Neural cell (in vitro differentiated cells): ENCODE data around the gene SVEP1. TPM values are rescaled to one million over a fixed set of nuclear protein-coding genes. Genes with fewer than 3 reads are reported as not detected.

Experiments used
- H2AFZ ChIP-seq: fragments of 200-600, 300-800 bp; sonication (generic), shearing (Covaris generic); 2 replicates; pipeline ENCODE4 v1.6.0; 2014; ENCODE audit warnings: low read depth, mild to moderate bottlenecking, antibody characterized with exemption, low read length, moderate library complexity
- H3F3A ChIP-seq: fragments of 200-600 bp; shearing (Covaris generic); 2 replicates; pipeline ENCODE4 v1.6.1; 2016; ENCODE audit warnings: mild to moderate bottlenecking, moderate library complexity, mixed read lengths, antibody characterized with exemption, low read length; ENCODE audit not compliant: insufficient read depth, poor library complexity, severe bottlenecking
- H3K27ac ChIP-seq: fragments of 200-600, 300-800 bp; sonication (generic), shearing (Covaris generic); 2 replicates; pipeline ENCODE4 v1.5.1; 2014; ENCODE audit warnings: mild to moderate bottlenecking, low read length, moderate library complexity
- H3K27me3 ChIP-seq: fragments of 300-800, 200-600 bp; sonication (generic), shearing (Covaris generic); 2 replicates; pipeline ENCODE4 v1.6.0; 2014; ENCODE audit warnings: mild to moderate bottlenecking, low read depth, low read length, moderate library complexity; ENCODE audit not compliant: insufficient read depth
- H3K36me3 ChIP-seq: fragments of 300-800, 200-600 bp; sonication (generic), shearing (Covaris generic); 2 replicates; pipeline ENCODE4 v1.5.1; 2014; ENCODE audit warnings: mild to moderate bottlenecking, antibody characterized with exemption, low read length, moderate library complexity; ENCODE audit not compliant: insufficient read depth
- H3K4me2 ChIP-seq: fragments of 300-800, 200-600 bp; sonication (generic), shearing (Covaris generic); 2 replicates; pipeline ENCODE4 v1.6.0; 2014; ENCODE audit warnings: mild to moderate bottlenecking, low read length
- H3K4me3 ChIP-seq: fragments of 300-800, 200-600 bp; sonication (generic), shearing (Covaris generic); 2 replicates; pipeline ENCODE4 v1.5.1; 2014; ENCODE audit warnings: mild to moderate bottlenecking, low read length, moderate library complexity
- H3K79me2 ChIP-seq: fragments of 200-600 bp; shearing (Covaris generic); replicated peaks from 2 replicates; pipeline ENCODE4 v1.6.0; 2014; ENCODE audit warnings: mild to moderate bottlenecking, low read length, moderate library complexity; ENCODE audit not compliant: insufficient read depth
- H3K9ac ChIP-seq: fragments of 300-800, 200-600 bp; sonication (generic), shearing (Covaris generic); 2 replicates; pipeline ENCODE4 v1.6.1; 2016; ENCODE audit warnings: mild to moderate bottlenecking, low read length, mixed read lengths
- H3K9me2 ChIP-seq: fragments of 200-600 bp; shearing (Covaris generic); 2 replicates; pipeline ENCODE4 v1.6.1; 2016; ENCODE audit warnings: mild to moderate bottlenecking, low read length, mixed read lengths; ENCODE audit not compliant: insufficient read depth
- H3K9me3 ChIP-seq: fragments of 200-600, 300-800 bp; sonication (generic), shearing (Covaris generic); 2 replicates; pipeline ENCODE4 v1.6.1; 2016; ENCODE audit warnings: mild to moderate bottlenecking, mixed run types, low read length, moderate library complexity, mixed read lengths
- H4K20me1 ChIP-seq: fragments of 200-600 bp; shearing (Covaris generic); 2 replicates; pipeline ENCODE4 v1.6.1; 2016; ENCODE audit warnings: mild to moderate bottlenecking, mixed run types; ENCODE audit not compliant: insufficient read depth
- CTCF ChIP-seq: fragments of 450-650 bp; IDR thresholded peaks from 2 replicates; pipeline ENCODE4 v1.5.1; 2014; ENCODE audit warnings: antibody characterized with exemption, mild to moderate bottlenecking, moderate library complexity; ENCODE audit not compliant: poor library complexity, severe bottlenecking
- EP300 ChIP-seq: fragments of 450-650 bp; conservative IDR thresholded peaks from 2 replicates; pipeline ENCODE4 v1.6.1; 2014; ENCODE audit warnings: antibody characterized with exemption, mild to moderate bottlenecking, moderate library complexity; ENCODE audit not compliant: poor library complexity, severe bottlenecking
- EZH2 ChIP-seq: fragments of 200-600, 300-800 bp; shearing (Covaris generic), sonication (generic); IDR thresholded peaks from 2 replicates; pipeline ENCODE4 v1.6.1; 2014; ENCODE audit warnings: antibody characterized with exemption, low read length, borderline replicate concordance, mild to moderate bottlenecking; ENCODE audit not compliant: insufficient read depth, poor library complexity, severe bottlenecking
- MXI1 ChIP-seq: fragments of 450-650 bp; conservative IDR thresholded peaks from 2 replicates; pipeline ENCODE4 v1.6.1; 2014; ENCODE audit warnings: antibody characterized with exemption, mild to moderate bottlenecking; ENCODE audit not compliant: poor library complexity, severe bottlenecking
- POLR2AphosphoS5 ChIP-seq: IDR thresholded peaks from 2 replicates; pipeline ENCODE4 v1.6.1; 2012
- RAD21 ChIP-seq: fragments of 450-650 bp; conservative IDR thresholded peaks from 2 replicates; pipeline ENCODE4 v1.6.1; 2014; ENCODE audit warnings: antibody characterized with exemption, mild to moderate bottlenecking, moderate library complexity
- REST ChIP-seq: IDR thresholded peaks from 2 replicates; pipeline ENCODE4 v1.6.1; 2012; ENCODE audit warnings: borderline replicate concordance
- SMC3 ChIP-seq: fragments of 450-650 bp; conservative IDR thresholded peaks from 2 replicates; pipeline ENCODE4 v1.6.1; 2014; ENCODE audit warnings: antibody characterized with exemption, mild to moderate bottlenecking, moderate library complexity; ENCODE audit not compliant: poor library complexity
- TAF1 ChIP-seq: IDR thresholded peaks from 2 replicates; pipeline ENCODE4 v1.6.1; 2012; ENCODE audit warnings: low read depth
- polyA plus RNA-seq: library from polyadenylated mRNA; depleted of rRNA; stranded (reverse); fragments of >200 nt; gene quantifications from 2 replicates; pipeline ENCODE4 v1.2.3, GENCODE V29; 2014

SVEP1 gene
- polyA plus RNA-seq, 1 donor from 2014 or later, result 0.10 TPM

- no peak overlapping the region for H3K27ac ChIP-seq
- TF ChIP-seq POLR2AphosphoS5, result no peak
- no peak for TF ChIP-seq TAF1
- TF ChIP-seq CTCF, result no peak
- no peak for TF ChIP-seq EP300
- TF ChIP-seq EZH2, result no peak
- no peak for TF ChIP-seq RAD21
- TF ChIP-seq REST, result no peak
- TF ChIP-seq SMC3, result no peak
- TF ChIP-seq MXI1, result no peak
- no peaks in the 10 kb centered on the region for H3K36me3 ChIP-seq
- no peaks in the 10 kb centered on the region for H3K9me2 ChIP-seq
- H3K4me3 ChIP-seq, result no peak overlapping the region
- H3K9ac ChIP-seq, result no peak overlapping the region
- H3K27me3 ChIP-seq, result no peaks in the 10 kb centered on the region
- H3K79me2 ChIP-seq, result no peaks in the 10 kb centered on the region
- no peak overlapping the region for H3K4me2 ChIP-seq
- H4K20me1 ChIP-seq, result no peaks in the 10 kb centered on the region
- H3K9me3 ChIP-seq, result no peaks in the 10 kb centered on the region
- H2AFZ ChIP-seq, result no peak overlapping the region
- H3F3A ChIP-seq, result no peaks in the 10 kb centered on the region
Measured at GRCh38 chr9:110456681-110457080, 122.9 kb downstream of the SVEP1 start.

GRCh38 chr9:110455860-110456259 lies 123.7 kb downstream of the SVEP1 start:
- no peak overlapping the region for H2AFZ ChIP-seq
- H3K9me2 ChIP-seq, result no peaks in the 10 kb centered on the region
- TF ChIP-seq TAF1 (no peak), EZH2 (no peak), RAD21 (no peak), REST (no peak), SMC3 (no peak), EP300 (no peak), POLR2AphosphoS5 (no peak), CTCF (no peak), MXI1 (no peak)
- no peak overlapping the region for H3K9ac ChIP-seq
- no peaks in the 10 kb centered on the region for H4K20me1 ChIP-seq
- no peaks in the 10 kb centered on the region for H3K9me3 ChIP-seq
- H3K79me2 ChIP-seq, result no peaks in the 10 kb centered on the region
- no peaks in the 10 kb centered on the region for H3K27me3 ChIP-seq
- no peaks in the 10 kb centered on the region for H3K36me3 ChIP-seq
- no peak overlapping the region for H3K27ac ChIP-seq
- no peak overlapping the region for H3K4me3 ChIP-seq
- H3K4me2 ChIP-seq, result no peak overlapping the region
- no peaks in the 10 kb centered on the region for H3F3A ChIP-seq
